NCI-H146 (cell line): ENCODE data around the gene MGAT1.
"Not testable (repeated sequence)": the region's sequence is repeated elsewhere in the genome, so short reads cannot be mapped to it uniquely, and the experiment has no call there.

Experiments used
- DNase-seq: peaks from one replicate; lab custom pipeline; 2025; lab: John Stamatoyannopoulos, UW

Gene MGAT1

DNA sequence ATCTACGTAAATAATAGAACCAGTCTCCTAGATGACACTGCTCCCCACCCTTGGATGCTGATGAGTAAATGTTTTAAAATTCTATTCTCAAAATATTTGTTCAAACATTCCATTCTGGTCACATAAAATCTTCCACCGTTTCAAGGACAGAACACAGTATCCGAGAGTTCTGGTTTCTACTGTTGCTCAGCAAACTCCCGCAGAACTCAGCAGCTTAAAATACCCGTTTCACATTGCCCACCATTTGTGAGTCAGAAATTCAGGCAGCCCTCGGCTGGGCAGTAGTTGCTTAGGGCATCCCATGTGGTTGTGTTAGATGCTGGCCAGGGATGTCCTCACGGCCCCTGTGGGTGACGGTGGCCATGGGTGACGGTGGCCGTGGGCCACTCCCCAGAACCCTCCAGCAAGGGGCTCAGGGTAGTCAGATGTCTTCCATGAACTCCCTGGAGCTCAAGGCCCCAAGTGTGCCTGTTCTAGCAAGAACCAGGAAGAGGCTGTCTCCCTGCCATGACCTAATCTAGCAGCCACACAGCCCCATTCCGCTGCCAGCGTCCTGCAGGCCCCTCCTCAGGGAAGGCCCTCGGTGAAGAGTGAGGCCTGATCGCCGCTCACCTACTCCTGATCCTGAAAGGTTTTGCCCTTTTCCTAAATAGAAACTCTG, 17.4 kb downstream of the MGAT1 start:
- no peak for DNase-seq

- peak; percentile 25 for DNase-seq
These were observed 18.0 kb downstream of the MGAT1 start for GRCh38 chr5:180784497-180785097.

GRCh38 chr5:180783340-180784052, 19.1 kb downstream of the MGAT1 start:
- DNase-seq: no peak

DNA sequence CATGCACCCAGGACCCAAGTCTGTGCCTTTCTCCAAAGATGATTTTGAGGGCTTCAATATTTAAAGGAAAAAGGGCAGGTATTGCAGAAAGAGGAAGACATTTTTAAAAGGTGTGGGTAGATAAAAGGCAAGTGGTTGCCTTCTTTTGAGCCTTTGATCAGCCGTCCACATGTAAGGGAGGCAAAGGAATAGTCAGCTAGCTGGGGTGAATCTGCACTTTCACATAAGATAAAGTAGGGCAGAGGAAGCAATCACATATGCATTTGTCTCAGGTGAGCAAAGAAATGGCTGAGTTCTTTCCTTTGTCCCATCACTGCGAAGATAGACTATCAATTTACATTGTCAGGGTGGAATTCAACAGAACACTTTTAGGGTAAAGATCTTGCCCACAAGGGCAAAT, 19.9 kb downstream of the MGAT1 start:
- no peak for DNase-seq

DNA sequence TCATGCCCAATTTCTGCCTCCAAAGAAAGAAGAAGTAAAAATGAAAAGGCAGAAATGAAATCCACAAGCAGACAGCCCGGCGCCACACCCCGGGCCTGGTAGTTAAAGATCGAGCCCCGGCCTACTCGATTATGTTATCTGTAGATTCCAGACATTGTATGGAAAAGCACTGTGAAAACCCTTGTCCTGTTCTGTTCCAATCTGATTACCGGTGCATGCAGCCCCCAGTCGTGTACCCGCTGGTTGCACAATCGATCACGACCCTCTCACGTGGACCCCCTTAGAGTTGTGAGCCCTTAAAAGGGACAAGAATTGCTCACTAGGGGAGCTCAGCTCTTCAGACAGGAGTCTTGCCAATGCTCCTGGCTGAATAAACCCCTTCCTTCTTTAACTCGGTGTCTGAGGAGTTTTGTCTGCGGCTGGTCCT, 20.7 kb downstream of the MGAT1 start:
- DNase-seq: not testable (repeated sequence)

GRCh38 chr5:180779985-180780610, 22.5 kb downstream of the MGAT1 start:
- no peak for DNase-seq

DNA sequence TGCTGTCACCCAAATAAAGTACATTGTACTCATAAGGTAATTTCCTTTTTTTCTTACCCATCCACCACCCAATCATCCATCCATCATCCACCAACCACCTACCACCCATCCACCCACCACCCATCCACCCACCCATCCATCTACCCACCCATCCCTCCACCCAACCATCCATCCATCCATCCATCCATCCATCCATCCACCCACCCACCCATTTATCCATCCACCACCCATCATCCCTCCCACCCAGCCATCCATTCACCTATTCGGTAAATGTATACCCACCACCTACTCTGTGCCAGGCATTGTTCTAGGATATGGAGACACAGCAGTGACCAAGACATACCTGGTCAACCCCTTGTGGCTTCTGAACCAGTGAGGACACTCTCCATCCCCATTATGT, 25.1 kb downstream of the MGAT1 start:
- DNase-seq: no peak

GRCh38 chr5:180776376-180776775, 26.2 kb downstream of the MGAT1 start:
- no peak for DNase-seq

GRCh38 chr5:180775624-180776023, 27.0 kb downstream of the MGAT1 start:
- DNase-seq: no peak

DNA sequence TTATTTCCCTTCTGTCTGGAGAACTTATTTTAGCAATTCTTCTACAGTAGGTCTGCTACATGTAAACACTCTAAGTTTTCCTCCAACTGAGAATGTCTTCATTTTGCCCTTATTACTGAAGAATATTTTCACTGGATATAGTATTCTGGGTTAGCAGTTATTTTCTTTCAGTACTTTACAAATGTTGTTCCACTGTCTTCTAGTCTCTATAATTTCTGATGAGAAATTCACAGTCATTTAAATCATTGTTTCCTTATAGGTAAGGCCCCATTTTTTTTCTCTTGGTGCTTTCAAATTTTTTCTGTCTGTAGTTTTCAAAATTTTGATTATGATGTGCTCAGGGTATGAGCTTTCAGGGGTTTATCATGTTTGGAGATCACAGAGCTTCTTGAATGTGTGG, 30.8 kb downstream of the MGAT1 start:
- no peak for DNase-seq

GRCh38 chr5:180769821-180770220, 32.8 kb downstream of the MGAT1 start:
- no peak for DNase-seq

GRCh38 chr5:180755601-180756000, 47.0 kb downstream of the MGAT1 start:
- no peak for DNase-seq

DNA sequence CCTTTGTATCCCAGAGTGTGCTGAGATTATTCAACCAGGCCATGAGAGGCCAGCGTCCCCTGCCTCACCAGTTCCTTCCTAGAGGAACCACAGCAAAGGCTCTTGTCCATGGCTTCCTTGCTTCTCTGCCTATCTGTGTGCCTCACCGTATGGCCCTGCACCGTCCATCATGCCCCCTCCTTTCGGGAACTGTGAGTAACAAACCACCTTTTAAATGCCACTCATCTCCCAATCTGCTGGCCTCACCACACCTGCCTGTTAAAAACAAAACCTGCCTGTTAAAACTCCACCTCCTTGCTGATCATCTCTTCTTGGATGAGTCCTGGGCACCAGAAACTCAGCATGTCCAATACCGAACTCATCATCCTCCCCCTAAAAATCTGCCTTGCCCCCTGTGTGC, 58.4 kb downstream of the MGAT1 start:
- DNase-seq: no peak

GRCh38 chr5:180742727-180743126, 59.9 kb downstream of the MGAT1 start:
- DNase-seq: no peak

DNA sequence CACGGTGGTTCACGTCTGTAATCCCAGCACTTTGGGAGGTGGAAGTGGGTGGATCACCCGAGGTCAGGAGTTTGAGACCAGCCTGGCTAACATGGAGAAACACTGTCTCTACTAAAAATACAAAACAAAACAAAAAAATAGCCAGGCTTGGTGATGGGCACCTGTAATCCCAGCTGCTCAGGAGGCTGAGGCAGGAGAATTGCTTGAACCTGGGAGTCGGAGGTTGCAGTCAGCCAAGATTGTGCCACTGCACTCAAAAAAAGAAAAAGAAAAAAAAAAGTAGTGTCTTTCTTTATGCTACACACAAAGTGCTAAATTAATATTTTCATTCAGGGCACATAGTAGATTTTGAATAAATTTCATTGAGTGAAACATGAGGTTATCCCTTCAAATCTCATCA, 61.7 kb downstream of the MGAT1 start:
- not testable (repeated sequence) for DNase-seq

DNA sequence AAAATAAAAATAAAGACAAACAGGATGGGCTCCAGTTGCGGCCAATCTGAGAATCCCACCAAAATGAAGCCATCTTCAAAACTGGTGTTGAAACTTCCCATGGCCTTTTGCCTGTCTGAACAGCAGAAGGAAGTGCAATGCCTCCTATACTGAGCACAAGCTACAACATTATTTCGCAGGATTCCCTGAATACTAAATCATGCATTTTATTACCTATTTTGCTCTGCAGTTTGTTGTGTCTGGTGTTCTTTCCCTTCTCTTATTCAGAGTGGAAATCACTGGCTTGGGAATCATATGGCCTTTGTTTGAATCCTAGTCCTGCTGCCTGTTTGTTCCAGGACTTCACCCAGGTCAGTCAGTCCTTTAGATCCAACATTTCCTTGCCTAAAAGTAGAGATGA, 62.6 kb downstream of the MGAT1 start, which contains the start of gene OR2Y1:
TSS of gene OR2Y1 (minus strand) at position 101 of the 400 bp plus-strand sequence. CDS start at position 101, 0 bp downstream.
- DNase-seq: no peak

DNA sequence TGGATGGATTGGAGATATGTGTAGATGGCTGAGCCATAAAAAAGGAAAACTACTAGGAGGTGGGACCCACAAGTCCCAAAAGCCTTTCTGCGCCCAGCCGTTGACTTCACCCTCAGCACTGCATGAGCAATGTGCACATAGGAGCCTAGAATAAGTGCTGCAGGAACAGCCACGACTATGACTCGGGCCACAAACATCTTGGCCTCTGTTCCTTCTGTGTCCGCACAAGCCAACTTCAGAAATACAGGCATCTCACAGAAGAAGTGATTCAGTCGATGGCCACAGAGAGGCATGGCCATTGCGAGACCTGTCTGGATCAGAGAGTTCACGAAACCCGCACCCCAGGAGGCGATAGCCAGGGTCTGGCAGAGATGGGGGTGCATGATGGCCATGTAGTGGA, 63.3 kb downstream of the MGAT1 start:
- DNase-seq: no peak

DNA sequence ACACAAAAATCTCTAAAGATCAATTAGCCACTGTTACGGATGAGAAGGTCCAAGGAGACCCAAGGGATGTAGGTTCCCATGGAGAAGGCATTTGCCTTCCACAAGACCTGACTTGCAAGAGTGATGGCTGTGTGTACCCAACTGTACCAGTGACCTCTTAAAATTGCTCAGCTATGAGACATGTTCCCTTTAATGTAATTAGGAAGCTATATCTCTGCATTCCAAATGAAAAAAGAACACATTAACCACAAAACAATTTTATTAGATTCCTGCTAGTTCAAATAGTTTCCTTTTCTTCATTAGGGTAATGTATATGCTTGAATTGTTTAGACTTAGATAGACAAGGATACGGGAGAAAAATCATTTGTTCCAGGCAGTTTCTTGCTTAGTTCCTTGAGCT, 66.1 kb downstream of the MGAT1 start:
- DNase-seq: no peak
